Measurements from ENCODE around the gene ACOX2. TPM values are rescaled to one million over a fixed set of nuclear protein-coding genes. Genes with fewer than 3 reads are reported as not detected.
A peak's percentile ranks its signal among the peaks of the same experiment; 100 is the strongest.

The ACOX2 gene
- polyA plus RNA-seq, 3 donors, result 2.4 to 2.5 (median 2.4) TPM

DNA sequence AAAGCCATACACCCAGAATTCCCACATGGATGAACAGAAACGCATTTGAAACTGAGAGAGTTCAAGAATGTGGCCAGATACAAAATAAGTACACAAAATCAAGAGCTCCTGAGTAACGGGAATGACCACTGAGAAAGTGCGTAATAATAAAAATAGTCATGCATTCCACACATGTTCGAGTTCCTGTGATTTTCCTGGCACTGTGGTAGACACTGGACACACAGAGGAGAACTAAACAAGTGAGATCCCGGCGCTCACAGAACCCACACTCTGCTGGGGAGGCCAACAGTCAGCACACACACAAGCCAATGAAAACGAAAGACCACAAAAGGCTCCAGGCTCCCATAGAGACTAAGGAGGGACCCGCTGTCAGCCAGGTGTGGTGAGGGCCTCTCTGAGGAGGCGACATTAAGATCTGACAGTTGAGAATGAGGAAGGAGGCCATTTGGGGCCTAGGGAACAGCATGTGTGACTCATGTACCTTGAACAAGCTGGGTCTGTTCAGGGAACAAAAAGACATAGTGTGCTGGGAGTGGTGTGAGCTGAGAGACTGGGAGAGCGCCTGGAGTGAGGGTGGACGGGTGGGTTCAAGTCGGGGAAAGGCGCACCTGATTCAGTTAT is 35.1 kb upstream of the ACOX2 start:
- Mint-ChIP-seq H3K27ac (peak overlapping the region in 1 of 7 donors; percentile 14), H3K4me1 (peaks cover 10% of the 10 kb centered on the region), H3K36me3 (no peaks in the 10 kb centered on the region), H3K9me3 (peaks cover 0 to 6% (median 0%) of the 10 kb centered on the region in 7 donors), H3K4me3 (no peak overlapping the region), H3K27me3 (ENCODE audit: low read depth in 3 of 3) (peaks cover 7 to 13% (median 8%) of the 10 kb centered on the region in 3 donors)
- no peak for DNase-seq
- Histone ChIP-seq H4K20me1 (ENCODE audit: insufficient read depth, low read length) (no peaks in the 10 kb centered on the region), H3K4me2 (replicated peaks; ENCODE audit: extremely low read depth, low read length, poor library complexity, severe bottlenecking) (no peak overlapping the region), H3K27me3 (ENCODE audit: control insufficient read depth in 2 of 2, insufficient read depth in 2 of 2, low read length in 2 of 2) (peaks cover 0 to 12% of the 10 kb centered on the region in 2 donors), H2AFZ (ENCODE audit: insufficient read depth, low read depth, low read length, poor library complexity, severe bottlenecking) (no peak overlapping the region), H3K9ac (ENCODE audit: insufficient read depth, low read length, poor library complexity, severe bottlenecking) (no peak overlapping the region), H3K79me2 (ENCODE audit: insufficient read depth, low read length) (no peaks in the 10 kb centered on the region), H3K36me3 (replicated peaks in 1 of 2; ENCODE audit: control insufficient read depth in 1 of 2, insufficient read depth in 2 of 2, low read length in 2 of 2) (no peaks in the 10 kb centered on the region), H3K4me1 (ENCODE audit: control insufficient read depth in 1 of 2, insufficient read depth in 2 of 2, low read length in 2 of 2) (no peaks in the 10 kb centered on the region), H3K27ac (ENCODE audit: low read depth in 1 of 2, low read length in 2 of 2) (no peak overlapping the region), H3K9me3 (replicated peaks in 1 of 2; ENCODE audit: control insufficient read depth in 1 of 2, insufficient read depth in 1 of 2, low read length in 2 of 2) (no peaks in the 10 kb centered on the region), H3K4me3 (replicated peaks in 1 of 3; ENCODE audit: low read depth in 2 of 3, low read length in 3 of 3) (no peak overlapping the region)
- intact Hi-C loops (cut with micrococcal nuclease), result no loop called here
- 86% methylated on average over 7 of the region's 13 CpGs for WGBS (ENCODE audit: insufficient coverage)
- TF ChIP-seq, protein P1, sequence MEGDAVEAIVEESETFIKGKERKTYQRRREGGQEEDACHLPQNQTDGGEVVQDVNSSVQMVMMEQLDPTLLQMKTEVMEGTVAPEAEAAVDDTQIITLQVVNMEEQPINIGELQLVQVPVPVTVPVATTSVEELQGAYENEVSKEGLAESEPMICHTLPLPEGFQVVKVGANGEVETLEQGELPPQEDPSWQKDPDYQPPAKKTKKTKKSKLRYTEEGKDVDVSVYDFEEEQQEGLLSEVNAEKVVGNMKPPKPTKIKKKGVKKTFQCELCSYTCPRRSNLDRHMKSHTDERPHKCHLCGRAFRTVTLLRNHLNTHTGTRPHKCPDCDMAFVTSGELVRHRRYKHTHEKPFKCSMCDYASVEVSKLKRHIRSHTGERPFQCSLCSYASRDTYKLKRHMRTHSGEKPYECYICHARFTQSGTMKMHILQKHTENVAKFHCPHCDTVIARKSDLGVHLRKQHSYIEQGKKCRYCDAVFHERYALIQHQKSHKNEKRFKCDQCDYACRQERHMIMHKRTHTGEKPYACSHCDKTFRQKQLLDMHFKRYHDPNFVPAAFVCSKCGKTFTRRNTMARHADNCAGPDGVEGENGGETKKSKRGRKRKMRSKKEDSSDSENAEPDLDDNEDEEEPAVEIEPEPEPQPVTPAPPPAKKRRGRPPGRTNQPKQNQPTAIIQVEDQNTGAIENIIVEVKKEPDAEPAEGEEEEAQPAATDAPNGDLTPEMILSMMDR (IDR thresholded peaks at IDR 0.05), result no peak

DNA sequence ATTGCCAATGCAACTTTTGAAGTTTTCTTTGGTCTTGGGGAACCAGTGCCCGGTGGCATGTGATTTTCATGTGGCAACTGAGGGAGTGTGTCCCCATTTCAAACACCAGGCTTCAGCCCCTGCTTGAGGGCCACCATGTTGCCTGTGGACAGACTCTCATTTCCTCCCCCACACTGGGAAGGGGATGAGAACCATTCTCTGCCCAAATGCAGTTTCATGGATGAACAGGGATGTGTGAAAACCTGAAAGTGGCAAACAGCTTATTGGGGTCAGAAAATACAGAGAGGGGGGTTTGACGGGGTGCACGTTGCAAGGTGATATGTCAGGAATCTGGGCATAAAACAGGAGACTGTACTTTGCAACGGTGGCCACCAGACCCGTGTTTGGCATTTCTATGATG is 33.9 kb upstream of the ACOX2 start:
- no peak overlapping the region for H2AFZ ChIP-seq (ENCODE audit: insufficient read depth, low read depth, low read length, poor library complexity, severe bottlenecking)
- intact Hi-C loops (cut with micrococcal nuclease), result no loop called here
- H3K79me2 ChIP-seq (ENCODE audit: insufficient read depth, low read length), result no peaks in the 10 kb centered on the region
- Mint-ChIP-seq H3K4me1 (peaks cover 6% of the 10 kb centered on the region), H3K36me3 (no peaks in the 10 kb centered on the region), H3K27ac (no peak overlapping the region), H3K27me3 (ENCODE audit: low read depth in 3 of 3) (peaks cover 5 to 8% (median 7%) of the 10 kb centered on the region in 3 donors), H3K4me3 (no peak overlapping the region), H3K9me3 (peaks cover 0 to 6% (median 0%) of the 10 kb centered on the region in 7 donors)
- H3K4me3 ChIP-seq (replicated peaks in 1 of 3; ENCODE audit: low read depth in 2 of 3, low read length in 3 of 3), result no peak overlapping the region
- no peak overlapping the region for H3K27ac ChIP-seq (ENCODE audit: low read depth in 1 of 2, low read length in 2 of 2)
- peaks cover 0 to 3% of the 10 kb centered on the region in 2 donors for H3K27me3 ChIP-seq (ENCODE audit: control insufficient read depth in 2 of 2, insufficient read depth in 2 of 2, low read length in 2 of 2)
- WGBS (ENCODE audit: insufficient coverage), result 100% methylated on average over 4 of the region's 5 CpGs
- no peak for DNase-seq
- TF ChIP-seq, protein P1 (IDR thresholded peaks at IDR 0.05), result no peak
- no peaks in the 10 kb centered on the region for H3K4me1 ChIP-seq (ENCODE audit: control insufficient read depth in 1 of 2, insufficient read depth in 2 of 2, low read length in 2 of 2)
- H3K36me3 ChIP-seq (replicated peaks in 1 of 2; ENCODE audit: control insufficient read depth in 1 of 2, insufficient read depth in 2 of 2, low read length in 2 of 2), result no peaks in the 10 kb centered on the region
- H4K20me1 ChIP-seq (ENCODE audit: insufficient read depth, low read length), result no peaks in the 10 kb centered on the region
- no peak overlapping the region for H3K4me2 ChIP-seq (replicated peaks; ENCODE audit: extremely low read depth, low read length, poor library complexity, severe bottlenecking)
- no peaks in the 10 kb centered on the region for H3K9me3 ChIP-seq (replicated peaks in 1 of 2; ENCODE audit: control insufficient read depth in 1 of 2, insufficient read depth in 1 of 2, low read length in 2 of 2)
- no peak overlapping the region for H3K9ac ChIP-seq (ENCODE audit: insufficient read depth, low read length, poor library complexity, severe bottlenecking)
